ENCODE data around the gene MYO18B.
"Not testable (repeated sequence)": the region's sequence is repeated elsewhere in the genome, so short reads cannot be mapped to it uniquely, and the experiment has no call there.

The MYO18B gene

DNA sequence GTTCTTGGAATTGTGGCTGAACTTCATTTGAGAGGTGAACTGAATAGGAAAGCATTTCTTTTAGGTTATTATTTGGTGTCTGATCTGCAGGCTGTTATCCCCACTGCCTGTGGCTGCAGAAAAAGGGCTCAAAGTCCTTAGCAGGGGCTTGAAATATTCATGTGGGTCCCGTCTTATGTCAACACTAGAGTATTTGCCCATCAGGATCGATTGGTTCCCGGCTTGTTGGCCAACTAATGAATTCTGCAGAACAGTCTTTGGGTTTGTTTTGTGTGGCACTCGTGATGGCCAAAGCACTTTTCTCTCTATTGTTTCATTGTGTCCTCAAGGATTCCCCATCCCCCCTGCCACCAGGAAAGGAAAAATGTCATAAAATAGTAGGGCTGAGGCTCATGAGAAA, 211.9 kb downstream of the MYO18B start:
- no peak for DNase-seq

DNA sequence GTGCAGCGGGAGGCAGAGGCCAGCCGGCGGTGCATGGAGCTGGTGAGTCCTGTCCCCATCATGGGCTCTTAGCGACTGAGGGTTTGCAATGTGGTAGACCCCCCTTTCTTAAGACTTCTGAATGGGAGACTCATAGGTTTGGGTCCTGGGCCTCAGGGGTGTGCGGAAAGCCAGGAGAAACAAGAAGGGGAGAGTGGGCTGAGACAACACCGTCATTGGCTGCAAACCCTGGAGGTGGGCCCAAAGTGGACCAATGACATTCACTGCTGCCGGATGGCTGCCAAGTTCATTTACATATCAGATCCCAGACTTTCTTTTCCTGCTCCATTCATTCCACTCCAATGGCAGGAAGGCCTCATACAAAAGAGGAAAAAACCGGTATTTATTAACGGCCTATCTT, 213.3 kb downstream of the MYO18B start:
- no peak for DNase-seq

DNA sequence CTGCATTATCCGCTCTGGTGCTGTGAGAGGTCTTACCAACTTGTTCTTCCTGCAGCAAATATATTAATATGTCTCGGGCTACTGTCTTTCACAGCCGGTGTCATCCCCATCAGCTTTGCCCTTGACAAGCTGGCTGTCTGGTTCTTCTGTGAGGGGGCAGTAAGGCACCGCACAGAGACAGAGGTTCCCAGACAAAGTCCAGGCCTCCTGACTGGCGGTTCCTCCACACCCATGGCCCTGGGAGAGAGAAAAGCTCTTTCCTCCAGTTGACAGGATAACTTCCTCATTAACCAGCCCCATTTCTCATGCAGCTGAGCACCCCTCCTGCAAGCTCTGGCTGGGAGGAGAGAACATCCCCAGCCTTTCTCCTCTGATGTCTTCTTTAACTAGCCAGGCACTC, 214.8 kb downstream of the MYO18B start:
- no peak for DNase-seq

DNA sequence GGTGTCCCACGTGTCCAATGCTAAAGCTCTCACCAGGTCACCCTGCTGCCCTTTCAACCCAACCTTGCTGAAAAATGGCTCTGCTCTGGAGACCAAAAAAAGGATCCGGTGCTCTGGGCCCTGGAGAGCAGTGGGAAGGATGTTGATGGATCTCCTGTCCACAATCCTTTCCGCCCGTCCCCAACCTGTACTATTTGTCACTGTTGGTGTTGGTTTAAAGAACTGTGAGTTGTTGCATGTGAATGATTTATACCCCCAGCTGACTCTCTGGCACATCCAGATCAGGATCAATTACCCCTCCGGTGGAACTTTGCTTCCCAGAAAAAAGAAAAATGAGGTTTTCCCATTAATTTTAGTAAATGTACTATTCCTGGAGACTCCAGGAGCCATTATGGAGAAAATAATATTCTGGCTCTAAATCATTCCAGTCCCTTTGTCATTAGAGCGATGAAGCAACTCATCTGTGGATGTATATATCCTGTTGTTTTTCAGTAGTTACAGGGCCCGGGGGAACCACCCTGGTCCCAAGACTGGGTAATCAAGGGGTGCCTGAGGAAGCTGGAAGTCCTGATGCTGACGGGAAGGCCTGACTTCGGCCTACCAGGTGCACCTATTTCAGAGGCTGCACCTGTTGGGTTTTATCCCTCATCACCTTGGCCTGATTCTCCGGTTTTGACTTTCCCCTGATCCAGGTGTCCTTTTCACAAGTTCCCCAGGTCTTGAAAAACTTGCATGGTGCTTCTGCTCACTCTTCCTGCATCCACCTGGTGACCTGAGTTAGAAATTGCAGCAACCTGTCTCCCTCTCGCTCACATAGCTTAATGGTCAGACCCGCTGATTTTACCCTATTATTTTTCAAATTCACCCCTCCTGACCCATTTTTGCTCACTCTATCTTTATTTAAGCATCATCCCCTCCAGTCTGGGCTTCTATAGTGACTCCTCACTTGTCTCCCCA, 218.1 kb downstream of the MYO18B start:
- no peak for DNase-seq

DNA sequence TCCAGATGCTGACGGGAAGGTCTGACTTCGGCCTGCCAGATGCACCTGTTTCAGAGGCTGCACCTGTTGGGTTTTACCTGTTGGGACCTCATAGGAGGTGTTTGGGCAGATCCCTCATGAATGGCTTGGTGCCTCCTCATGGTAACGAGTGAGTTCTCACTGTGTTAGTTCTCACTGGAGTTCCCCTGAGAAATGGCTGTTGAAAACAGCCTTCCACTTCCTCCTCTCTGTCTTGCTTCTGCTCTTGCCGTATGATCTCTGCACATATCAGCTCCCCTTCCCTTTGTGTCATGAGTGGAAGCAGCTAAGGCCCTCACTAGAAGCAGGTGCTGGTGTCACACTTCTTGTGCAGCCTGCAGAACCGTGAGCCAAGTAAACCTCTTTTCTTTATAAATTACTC, 219.7 kb downstream of the MYO18B start:
- no peak for DNase-seq

DNA sequence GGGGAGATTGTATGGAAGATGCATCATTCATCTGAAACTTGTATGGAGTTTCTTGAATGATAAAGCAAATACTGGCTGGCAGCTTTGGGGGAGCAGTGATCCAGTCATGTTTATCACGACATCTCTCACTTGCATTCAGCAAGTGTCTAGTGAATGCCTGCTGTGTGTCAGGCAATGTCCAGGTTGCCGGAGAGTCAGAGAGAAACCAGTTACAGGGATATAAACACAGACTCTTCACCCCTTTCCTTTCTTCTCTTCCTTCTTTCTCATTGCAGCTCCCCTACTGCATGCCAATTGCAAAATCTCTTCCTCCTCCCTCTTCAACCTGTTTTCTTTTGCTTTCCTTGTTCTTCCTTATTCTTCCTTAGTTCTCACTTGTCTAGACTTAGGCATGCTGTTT, 220.7 kb downstream of the MYO18B start:
- no peak for DNase-seq

DNA sequence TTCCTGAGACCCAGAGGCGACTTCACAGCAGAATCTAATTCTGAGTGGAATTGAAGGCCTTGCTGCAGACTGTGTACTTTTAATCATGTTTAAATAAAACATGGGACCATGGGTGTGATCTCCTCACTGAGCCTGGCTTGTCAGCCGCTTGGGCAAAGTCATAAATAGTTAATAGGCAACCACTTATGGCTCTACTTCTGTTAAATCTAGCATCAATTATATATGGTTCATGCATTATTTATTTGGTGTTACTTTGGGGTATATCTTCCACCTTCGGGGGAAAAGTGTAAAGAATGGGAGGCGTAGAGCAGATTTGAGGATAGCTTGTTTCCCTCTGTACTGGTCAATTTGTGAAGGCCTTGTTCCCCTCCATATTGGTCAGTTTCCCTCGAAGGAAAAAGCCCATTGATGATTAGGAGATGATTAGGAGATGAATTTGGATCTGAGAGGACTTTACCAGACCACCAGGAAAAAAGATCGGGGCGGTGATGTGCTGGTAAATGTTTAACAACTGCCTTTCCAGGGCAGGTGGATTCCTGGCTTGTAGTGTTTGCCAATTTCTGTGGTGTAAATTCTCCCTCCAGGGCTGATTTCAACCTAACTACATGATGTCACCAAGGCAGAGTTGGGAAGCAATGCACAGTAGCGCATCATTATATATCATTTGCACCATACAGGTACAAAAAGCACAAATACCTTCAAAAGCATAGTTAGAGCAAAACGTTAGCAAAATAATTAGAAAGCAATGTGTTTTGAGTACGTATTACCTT, 223.2 kb downstream of the MYO18B start:
- DNase-seq, result no peak

DNA sequence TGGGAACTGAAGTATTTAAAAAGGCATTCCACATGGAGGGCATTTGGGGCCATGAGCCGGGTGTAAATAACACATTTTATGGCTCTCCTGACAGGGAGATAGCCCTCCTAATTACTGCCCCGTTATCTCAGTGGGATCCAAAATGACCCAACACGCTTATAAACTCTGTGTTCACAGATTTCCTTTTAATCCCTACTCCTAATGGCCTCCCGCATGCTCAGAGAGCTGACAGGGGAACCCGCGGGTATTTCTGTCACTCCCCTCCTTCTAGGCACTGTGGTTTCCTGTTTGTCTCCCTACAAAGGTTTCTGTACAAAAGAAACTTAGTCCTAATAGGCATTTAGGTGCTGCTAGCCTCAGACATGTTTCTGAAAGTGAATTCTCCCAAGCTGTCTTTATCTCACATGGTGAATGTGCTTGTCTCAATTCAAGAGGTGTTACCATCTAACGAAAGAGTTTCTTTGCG, 224.5 kb downstream of the MYO18B start:
- no peak for DNase-seq

DNA sequence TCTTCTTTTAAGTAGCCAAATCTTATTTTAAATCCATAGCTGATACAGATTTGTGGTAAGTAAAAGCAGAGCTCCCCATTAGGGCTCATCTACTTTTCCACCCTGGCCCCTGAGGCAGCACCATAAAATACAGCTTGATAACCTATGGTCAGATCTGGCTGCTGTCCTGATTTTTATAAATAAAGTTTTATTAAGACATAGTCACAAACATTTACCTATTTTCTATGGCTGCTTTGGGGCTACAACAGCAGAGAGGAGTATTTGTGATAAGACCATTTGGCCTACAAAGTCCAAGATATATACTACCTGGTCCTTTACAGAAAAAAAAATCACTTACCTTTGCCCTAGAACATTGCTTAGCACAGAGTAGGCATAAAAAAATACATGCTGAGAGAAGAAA, 227.3 kb downstream of the MYO18B start:
- DNase-seq, result no peak

DNA sequence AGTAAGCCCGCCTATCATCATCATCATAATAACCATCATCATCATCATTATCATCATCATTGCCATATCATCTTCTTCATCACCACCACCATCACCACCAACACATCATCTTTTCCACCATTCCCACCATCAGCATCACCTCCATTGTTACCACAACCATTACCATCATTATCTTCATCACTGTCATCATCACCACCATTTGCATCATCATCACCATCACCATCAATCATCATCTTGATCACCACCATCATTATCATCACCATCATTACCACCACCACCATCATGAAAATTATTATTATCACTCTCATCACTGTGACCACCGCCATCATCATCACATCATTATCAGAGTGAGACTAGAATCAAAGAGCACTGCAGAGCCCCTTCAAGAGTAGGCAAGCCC, 227.9 kb downstream of the MYO18B start:
- DNase-seq, result no peak

DNA sequence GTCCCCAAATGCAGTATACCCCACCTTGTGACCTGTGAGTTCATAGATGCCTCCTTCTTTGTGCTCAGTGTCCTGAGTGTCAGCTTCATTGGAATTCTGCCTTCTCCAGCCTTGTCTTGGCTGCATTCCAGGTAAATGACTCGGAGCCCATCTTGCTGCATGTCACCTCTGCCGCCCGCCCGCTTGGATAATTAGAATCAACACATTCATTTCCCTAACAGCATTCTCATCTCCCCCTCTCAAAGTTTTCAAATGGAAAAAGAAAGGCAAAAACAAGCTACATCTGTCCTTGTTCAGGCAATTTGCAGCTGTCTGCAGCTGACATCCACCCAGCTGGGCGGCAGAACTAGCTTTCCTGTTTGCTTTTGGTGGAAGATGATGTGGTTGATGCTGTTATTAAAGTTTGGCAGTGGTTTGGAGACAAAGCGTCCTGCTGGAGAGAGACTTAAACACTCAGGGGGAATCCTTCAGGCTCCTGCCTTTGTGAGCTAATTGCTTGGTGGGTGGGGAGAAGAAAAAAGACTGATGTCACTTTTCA, 228.5 kb downstream of the MYO18B start:
- peak; percentile 46 for DNase-seq

DNA sequence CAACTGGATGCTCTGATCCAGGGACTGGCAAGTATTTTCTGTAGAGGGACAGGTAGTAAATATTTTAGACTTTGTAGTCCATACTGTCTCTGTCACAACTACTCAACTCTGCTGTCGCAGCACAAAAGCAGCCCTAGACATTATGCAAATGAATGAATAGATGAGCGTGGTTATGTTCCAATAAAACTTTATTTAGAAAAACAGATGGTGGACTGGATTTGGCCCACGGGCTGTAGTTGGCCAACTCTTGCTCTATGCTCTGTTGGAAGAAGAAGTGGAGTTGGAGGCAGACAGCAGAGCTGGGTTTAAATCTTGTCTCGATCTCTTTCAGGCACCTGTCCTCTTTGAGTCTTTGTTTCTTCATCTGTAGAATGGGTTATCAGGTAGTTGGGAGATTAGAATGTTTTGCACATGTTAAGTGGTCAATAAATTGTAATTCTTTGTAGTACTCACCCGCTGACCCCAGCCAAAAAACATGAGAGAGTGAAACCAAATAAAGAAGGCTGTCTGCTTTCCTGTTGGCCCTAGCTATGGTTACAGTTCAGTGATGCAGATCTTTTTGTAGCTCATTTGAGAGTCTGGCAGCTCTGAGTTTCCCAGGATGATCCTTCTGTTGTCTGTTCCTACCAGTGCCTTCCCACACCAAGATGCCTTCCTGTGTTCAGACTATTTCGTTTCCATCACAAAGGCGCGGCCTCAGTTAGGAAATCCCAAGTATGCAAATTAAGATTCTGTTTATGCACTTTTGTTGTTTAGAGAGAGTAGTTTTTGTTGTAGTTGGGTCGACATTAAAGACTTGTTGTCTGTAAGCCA, 229.2 kb downstream of the MYO18B start:
- DNase-seq, result no peak

DNA sequence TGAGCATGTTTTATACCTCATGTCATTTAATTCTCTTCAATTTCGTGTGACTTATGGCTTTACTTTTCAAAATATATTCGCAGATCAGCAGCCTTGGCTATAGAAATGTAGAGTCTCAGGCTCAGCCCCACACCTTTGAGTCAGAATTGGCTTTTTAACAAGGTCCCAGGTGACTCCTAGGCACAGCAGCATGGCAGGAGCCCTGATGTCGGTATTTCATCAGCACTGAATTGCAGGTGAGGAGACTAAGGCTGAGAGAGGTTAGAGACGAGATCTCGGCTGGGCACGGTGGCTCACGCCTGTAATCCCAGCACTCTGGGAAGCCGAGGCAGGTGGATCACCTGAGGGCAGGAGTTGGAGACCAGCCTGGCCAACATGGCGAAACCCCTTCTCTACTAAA, 230.4 kb downstream of the MYO18B start:
- no peak for DNase-seq

DNA sequence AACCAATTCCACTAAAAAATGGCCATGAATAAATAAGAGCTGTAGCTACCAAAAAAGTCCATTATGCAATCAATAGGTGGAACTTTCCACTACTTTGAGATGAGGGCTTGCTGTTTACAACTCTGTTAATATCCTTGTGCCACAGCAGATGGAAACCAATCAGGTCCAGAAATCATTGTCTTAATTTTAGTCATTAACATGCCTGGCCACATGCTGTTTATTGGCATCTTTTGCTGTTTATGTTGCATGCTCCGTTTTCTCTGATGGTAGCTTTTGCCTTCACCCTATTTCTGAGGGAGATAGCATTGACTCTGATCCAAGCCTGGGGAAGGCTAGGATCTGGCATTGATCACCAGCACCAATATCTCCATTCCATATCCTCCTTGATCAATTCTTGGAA, 234.4 kb downstream of the MYO18B start:
- DNase-seq, result no peak

DNA sequence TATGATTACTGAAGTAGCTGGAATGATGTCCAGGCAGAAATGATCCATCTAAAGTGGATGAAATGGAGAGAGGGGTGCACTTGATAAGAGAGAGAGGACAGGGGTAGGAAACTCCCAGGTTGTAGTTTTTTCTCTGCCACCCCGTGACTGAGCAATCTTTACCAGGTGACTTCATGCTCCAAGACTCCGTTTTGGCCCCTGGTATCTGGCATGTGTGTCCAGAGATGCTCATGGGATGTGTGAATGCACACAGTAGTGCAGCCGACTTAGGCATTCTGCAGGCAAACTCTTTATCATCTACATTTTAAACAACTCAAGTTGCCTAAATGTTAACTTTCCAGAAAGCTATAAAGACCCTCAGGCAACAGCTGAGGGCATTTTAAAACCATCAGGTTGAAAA, 238.0 kb downstream of the MYO18B start:
- no peak for DNase-seq

DNA sequence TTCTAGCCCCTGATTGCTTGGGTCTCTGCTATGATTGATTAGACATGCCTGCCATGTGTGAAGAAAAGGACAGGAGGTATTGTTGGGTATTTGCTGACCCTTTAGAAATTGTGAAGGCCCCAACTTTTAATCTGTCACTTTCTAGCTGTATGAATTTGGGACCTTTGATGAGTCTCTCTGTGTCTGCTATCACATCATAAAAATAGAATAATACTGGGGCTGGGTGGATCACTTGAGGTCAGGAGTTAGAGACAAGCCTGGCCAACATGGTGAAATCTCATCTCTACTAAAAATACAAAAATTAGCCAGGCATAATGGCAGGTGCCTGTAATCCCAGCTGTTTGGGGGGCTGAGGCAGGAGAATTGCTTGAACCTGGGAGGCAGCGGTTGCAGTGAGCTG, 242.9 kb downstream of the MYO18B start:
- not testable (repeated sequence) for DNase-seq

DNA sequence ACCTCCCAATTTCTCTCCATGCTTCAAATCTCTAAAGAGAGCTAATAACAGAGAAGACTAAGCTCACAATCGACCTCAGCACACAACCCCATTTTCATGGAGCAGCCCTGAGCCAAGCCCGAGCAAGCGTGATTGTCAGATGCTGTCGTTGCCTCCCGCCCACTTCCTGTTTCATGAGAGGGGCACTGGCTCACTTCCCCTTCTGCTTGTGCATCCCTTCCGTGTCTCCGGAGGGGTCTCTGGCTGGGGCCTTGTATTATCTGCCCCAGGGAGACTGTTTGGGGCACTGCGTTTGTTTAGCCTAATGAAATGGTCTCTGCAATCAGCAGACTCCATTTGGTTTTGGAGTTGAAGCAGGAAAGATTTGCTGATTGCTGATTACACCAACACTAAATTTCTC, 246.0 kb downstream of the MYO18B start:
- peak; percentile 23 for DNase-seq

DNA sequence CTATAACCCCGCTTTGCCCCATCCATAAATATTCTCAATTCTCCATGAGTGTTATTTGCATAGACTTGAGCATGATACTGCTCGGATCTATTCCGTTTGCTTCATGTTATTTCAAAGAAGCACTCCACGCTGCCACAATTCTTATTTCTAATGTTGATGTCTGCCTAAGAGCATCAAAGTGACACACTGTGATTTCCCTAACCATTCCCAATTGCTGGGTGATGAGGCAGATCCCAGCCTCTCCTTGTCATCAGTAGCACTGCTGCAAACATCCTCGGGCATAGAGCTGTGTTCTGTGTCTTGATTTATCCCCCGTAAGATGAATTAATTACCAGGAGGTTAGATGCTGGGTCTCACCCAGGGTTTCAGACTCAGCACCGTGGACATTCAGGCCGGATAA, 249.0 kb downstream of the MYO18B start:
- no peak for DNase-seq

DNA sequence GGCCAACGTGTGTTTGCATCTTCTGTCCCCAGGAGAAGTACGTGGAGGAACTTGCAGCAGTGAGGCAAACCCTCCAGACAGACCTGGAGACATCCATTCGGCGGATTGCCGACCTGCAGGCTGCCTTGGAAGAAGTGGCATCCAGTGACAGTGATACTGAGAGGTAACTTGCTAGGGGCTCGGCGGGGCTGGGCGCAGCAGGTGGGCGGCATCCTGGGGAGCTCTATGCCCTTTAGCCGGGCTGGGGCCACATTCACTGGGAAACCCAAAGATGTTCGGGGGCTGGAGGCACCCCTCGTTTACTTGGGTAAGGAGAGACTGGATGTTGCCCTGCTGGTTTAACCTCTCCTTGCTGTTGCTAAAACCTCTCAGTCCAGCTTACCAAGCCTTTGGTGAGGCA, 250.3 kb downstream of the MYO18B start:
- no peak for DNase-seq

DNA sequence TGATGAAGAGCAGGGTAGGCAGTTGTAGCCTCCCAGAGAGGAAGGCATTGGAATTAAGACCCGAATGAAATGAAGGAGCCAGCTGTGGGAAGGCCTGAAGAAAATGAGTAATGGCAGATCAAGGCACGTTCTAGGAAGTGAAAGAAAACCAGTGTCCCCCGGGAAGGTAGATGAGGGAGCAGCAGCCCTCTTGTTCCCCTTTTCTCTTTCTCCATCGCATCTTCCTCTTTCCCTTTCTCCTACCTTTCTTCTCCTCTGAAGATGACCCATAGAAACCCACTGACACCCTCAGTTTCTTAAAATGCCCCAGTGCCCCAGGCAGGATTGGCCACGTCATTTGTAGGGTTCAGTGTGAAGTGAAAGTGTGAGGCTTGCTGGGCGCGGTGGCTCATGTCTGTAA, 254.7 kb downstream of the MYO18B start:
- DNase-seq, result no peak

DNA sequence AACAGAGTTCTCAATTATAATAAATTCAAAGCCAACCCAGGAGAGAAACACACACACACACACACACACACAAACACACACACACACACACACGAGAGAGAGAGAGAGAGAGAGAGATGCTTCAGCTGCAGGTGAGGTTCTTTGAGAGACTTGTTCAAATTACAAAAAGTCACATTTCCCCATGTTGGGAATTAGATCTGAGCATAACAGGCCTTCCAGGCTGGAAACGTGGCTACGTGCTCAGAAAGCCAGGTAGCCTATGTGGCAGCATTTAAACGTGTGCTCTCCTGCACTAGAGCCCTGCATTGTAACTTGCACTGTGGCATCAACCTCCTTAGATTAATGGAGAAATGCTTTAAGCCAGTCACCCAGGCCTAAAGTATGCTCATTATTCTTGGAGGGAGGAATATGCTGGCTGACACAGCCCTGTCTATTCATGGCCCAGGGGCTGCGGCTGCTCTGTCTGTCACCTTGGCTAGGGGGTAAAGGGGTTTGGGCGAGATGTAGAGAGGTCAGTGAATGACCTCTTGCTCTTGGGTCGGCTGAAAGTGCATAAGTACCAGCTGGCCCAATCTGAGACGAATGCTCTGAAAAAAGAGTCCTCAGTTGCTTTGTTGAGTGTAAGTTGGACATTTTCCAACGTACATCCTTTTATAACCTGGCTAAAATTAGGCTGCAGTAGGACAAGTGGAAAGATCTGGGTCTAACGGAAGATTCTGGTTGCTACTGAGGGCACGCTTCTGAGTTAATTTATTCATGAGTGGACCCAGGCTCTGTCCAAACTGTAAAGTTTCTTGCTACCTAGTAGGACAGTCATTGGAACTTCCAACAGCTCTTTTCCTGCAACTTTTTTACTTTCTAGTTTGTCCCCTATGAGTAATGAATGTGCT, 256.1 kb downstream of the MYO18B start:
- DNase-seq, result no peak

DNA sequence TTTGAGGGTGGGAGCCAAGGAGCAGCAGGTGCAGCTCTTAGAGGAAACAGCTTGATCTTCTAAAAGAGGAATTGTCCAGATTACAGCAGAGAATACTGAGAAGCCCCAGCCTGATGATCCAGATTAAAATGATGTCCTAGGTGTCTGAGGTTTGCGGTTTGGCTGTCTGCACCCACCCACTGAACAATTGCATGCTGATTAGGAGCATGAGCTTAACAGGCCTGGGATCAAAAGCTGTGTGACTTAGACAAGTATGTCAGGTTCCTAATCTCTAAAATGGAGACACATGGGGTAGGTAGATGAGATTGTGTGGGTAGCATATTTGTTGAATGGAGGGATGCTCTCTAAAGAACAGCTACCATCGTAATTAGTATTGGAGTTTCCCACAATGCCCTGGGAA, 260.5 kb downstream of the MYO18B start:
- no peak for DNase-seq
